Measurements from ENCODE around the gene LPCAT3. TPM values are rescaled to one million over a fixed set of nuclear protein-coding genes. Genes with fewer than 3 reads are reported as not detected.
"Not testable (repeated sequence)": the region's sequence is repeated elsewhere in the genome, so short reads cannot be mapped to it uniquely, and the experiment has no call there.

The LPCAT3 gene
- total and polyA plus RNA-seq, 2 of the 13 experiments (the other 11 are each of a cell fraction or from before 2014, with no cell fraction given) = 44.5 to 64.3 TPM

DNA sequence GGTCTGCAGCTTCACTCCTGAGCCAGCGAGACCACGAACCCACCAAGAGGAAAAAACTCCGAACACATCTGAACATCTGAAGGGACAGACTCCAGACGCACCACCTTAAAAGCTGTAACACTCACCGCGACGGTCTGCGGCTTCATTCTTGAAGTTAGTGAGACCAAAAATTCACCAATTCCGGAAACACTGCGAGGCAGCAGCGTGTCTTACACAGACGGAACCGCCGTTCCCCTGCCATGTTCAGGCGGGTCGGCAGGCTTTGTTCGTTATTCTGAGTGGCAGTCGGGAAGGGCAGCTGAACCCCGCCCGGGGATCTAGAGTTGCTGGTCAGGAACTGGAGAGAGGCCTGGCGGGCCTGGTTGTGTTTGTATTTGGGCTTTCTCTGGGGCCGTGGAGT, 20.3 kb upstream of the LPCAT3 start:
- Histone ChIP-seq H3K4me3 (replicated peaks in 1 of 3; ENCODE audit: insufficient read depth in 1 of 3, low read depth in 2 of 3, low read length in 3 of 3) (no peak overlapping the region), H3K9me3 (ENCODE audit: low read length) (no peaks in the 10 kb centered on the region), H3K4me2 (ENCODE audit: low read depth, low read length) (no peak overlapping the region), H3K36me3 (replicated peaks in 1 of 2; ENCODE audit: control insufficient read depth in 1 of 2, insufficient read depth in 2 of 2, low read length in 2 of 2) (no peaks in the 10 kb centered on the region), H3K4me1 (ENCODE audit: insufficient read depth, low read length) (peaks cover 18% of the 10 kb centered on the region), H4K20me1 (ENCODE audit: insufficient read depth, low read length) (no peaks in the 10 kb centered on the region), H3K27me3 (ENCODE audit: control insufficient read depth in 1 of 2, insufficient read depth in 2 of 2, low read length in 2 of 2) (no peaks in the 10 kb centered on the region), H3K79me2 (ENCODE audit: insufficient read depth, low read length) (no peaks in the 10 kb centered on the region), H2AFZ (ENCODE audit: low read length) (no peak overlapping the region), H3K27ac (ENCODE audit: extremely low read length, insufficient read depth, low read length) (no peak overlapping the region), H3K9ac (ENCODE audit: insufficient read depth, low read depth, low read length) (no peak overlapping the region)
- in situ Hi-C loops (cut with HindIII; ENCODE audit: extremely low pct_ligation_motif_present, low pct_unique_long_range_greater_than_20kb) = no loop called here
- TF ChIP-seq RBFOX2 (IDR thresholded peaks at IDR 0.05; ENCODE audit: low read depth, low read length) (no peak), THAP11 (CRISPR knock-in tag; IDR thresholded peaks at IDR 0.05) (no peak), AHR (CRISPR knock-in tag; IDR thresholded peaks at IDR 0.05) (no peak), ZSCAN30 (CRISPR knock-in tag; IDR thresholded peaks at IDR 0.05) (no peak), MTA1 (CRISPR knock-in tag; IDR thresholded peaks at IDR 0.05; ENCODE audit: borderline replicate concordance) (no peak), KLF13 (CRISPR knock-in tag; IDR thresholded peaks at IDR 0.05) (no peak)
- TF ChIP-seq, protein P1, sequence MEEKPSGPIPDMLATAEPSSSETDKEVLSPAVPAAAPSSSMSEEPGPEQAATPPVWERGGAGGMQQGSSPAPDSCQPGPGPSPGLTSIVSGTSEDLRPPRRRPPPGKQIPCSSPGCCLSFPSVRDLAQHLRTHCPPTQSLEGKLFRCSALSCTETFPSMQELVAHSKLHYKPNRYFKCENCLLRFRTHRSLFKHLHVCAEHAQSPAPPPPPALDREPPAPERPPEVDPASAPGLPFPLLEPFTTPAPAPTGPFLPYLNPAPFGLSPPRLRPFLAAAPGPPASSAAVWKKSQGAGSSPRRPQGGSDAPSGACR (CRISPR knock-in tag; IDR thresholded peaks at IDR 0.05) = no peak
- no peak for DNase-seq (ENCODE audit: low spot score)
- FAIRE-seq = no peak
- BruUV-seq (replicated peaks) = no TSS peak
- no peak for ATAC-seq
- ChIA-PET CTCF (ENCODE audit: low intra/inter-chr PET ratio, low total read pairs) (no interaction called here), POLR2A (interaction anchor here (0.9 kb wide), 1 partner anchor 20 kb away, joined by 3 read pairs; the partner anchor contains the start of gene LPCAT3)
- 87% methylated on average over 22 of the region's 22 CpGs for WGBS (ENCODE audit: low lambda C conversion rate)
- intact Hi-C loops (cut with micrococcal nuclease; ENCODE audit: unreplicated experiment) = no loop called here

DNA sequence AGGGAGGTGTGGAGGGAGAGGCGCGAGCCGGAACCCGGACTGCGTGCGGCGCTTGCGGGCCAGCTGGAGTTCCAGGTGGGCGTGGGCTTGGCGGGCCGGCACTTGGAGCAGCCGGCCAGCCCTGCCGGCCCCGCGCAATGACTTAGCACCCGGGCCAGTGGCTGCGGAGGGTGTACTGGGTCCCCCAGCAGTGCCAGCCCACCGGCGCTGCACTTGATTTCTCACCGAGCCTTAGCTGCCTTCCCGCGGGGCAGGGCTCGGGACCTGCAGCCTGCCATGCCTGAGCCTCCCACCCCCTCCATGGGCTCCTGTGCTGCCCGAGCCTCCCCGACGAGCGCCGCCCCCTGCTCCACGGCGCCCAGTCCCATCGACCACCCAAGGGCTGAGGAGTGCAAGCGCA, 19.1 kb upstream of the LPCAT3 start:
- FAIRE-seq; H3K4me3 ChIP-seq (replicated peaks in 1 of 3; ENCODE audit: insufficient read depth in 1 of 3, low read depth in 2 of 3, low read length in 3 of 3); H4K20me1 ChIP-seq (ENCODE audit: insufficient read depth, low read length); CTCF ChIA-PET (ENCODE audit: low intra/inter-chr PET ratio, low total read pairs); ATAC-seq; H3K9me3 ChIP-seq (ENCODE audit: low read length); H2AFZ ChIP-seq (ENCODE audit: low read length); H3K9ac ChIP-seq (ENCODE audit: insufficient read depth, low read depth, low read length); DNase-seq (ENCODE audit: low spot score); BruUV-seq (replicated peaks); H3K27me3 ChIP-seq (ENCODE audit: control insufficient read depth in 1 of 2, insufficient read depth in 2 of 2, low read length in 2 of 2); H3K36me3 ChIP-seq (replicated peaks in 1 of 2; ENCODE audit: control insufficient read depth in 1 of 2, insufficient read depth in 2 of 2, low read length in 2 of 2); in situ Hi-C loops (cut with HindIII; ENCODE audit: extremely low pct_ligation_motif_present, low pct_unique_long_range_greater_than_20kb); H3K4me2 ChIP-seq (ENCODE audit: low read depth, low read length); H3K27ac ChIP-seq (ENCODE audit: extremely low read length, insufficient read depth, low read length); H3K79me2 ChIP-seq (ENCODE audit: insufficient read depth, low read length); intact Hi-C loops (cut with micrococcal nuclease; ENCODE audit: unreplicated experiment): not testable (repeated sequence)
- POLR2A ChIA-PET = interaction anchor here (1.3 kb wide), 1 partner anchor 93 kb away, joined by 3 read pairs; no protein-coding TSS in a partner anchor
- peaks cover 18% of the 10 kb centered on the region for H3K4me1 ChIP-seq (ENCODE audit: insufficient read depth, low read length)
- 100% methylated on average over 5 of the region's 32 CpGs for WGBS (ENCODE audit: low lambda C conversion rate)

Measured in HepG2 (cell line).